Measurements from ENCODE around the gene MIR17HG. TPM values are rescaled to one million over a fixed set of nuclear protein-coding genes. Genes with fewer than 3 reads are reported as not detected.

Gene MIR17HG
- polyA plus RNA-seq, 1 donor from 2014 or later = 0.79 TPM

GRCh38 chr13:91302111-91302510 is 45.4 kb upstream of the MIR17HG start:
- Histone ChIP-seq H3F3A (ENCODE audit: insufficient read depth, low read length, poor library complexity, severe bottlenecking) (no peaks in the 10 kb centered on the region), H3K4me3 (ENCODE audit: low read length) (no peak overlapping the region), H3K9me3 (ENCODE audit: low read length) (no peaks in the 10 kb centered on the region), H3K27ac (ENCODE audit: low read length) (no peak overlapping the region), H3K36me3 (ENCODE audit: insufficient read depth, low read length) (no peaks in the 10 kb centered on the region), H3K27me3 (ENCODE audit: insufficient read depth, low read depth, low read length) (no peaks in the 10 kb centered on the region), H3K79me2 (replicated peaks; ENCODE audit: insufficient read depth, low read length) (no peaks in the 10 kb centered on the region), H3K9ac (ENCODE audit: low read length) (no peak overlapping the region), H4K20me1 (ENCODE audit: insufficient read depth) (no peaks in the 10 kb centered on the region), H3K9me2 (ENCODE audit: insufficient read depth, low read length) (no peaks in the 10 kb centered on the region), H3K4me2 (ENCODE audit: low read length) (no peak overlapping the region), H2AFZ (ENCODE audit: low read depth, low read length) (no peak overlapping the region)
- no peak for TF ChIP-seq CTCF (IDR thresholded peaks at IDR 0.05; ENCODE audit: poor library complexity, severe bottlenecking)
- TF ChIP-seq EP300 (conservative IDR thresholded peaks at IDR 0.05; ENCODE audit: poor library complexity, severe bottlenecking) = no peak
- no peak for TF ChIP-seq REST (IDR thresholded peaks at IDR 0.05; ENCODE audit: borderline replicate concordance)
- no peak for TF ChIP-seq EZH2 (IDR thresholded peaks at IDR 0.05; ENCODE audit: borderline replicate concordance, insufficient read depth, low read length, poor library complexity, severe bottlenecking)
- no peak for TF ChIP-seq RAD21 (conservative IDR thresholded peaks at IDR 0.05)
- TF ChIP-seq POLR2AphosphoS5 (IDR thresholded peaks at IDR 0.05) = no peak
- no peak for TF ChIP-seq TAF1 (IDR thresholded peaks at IDR 0.05; ENCODE audit: low read depth)
- TF ChIP-seq MXI1 (conservative IDR thresholded peaks at IDR 0.05; ENCODE audit: poor library complexity, severe bottlenecking) = no peak
- no peak for TF ChIP-seq SMC3 (conservative IDR thresholded peaks at IDR 0.05; ENCODE audit: poor library complexity)

DNA sequence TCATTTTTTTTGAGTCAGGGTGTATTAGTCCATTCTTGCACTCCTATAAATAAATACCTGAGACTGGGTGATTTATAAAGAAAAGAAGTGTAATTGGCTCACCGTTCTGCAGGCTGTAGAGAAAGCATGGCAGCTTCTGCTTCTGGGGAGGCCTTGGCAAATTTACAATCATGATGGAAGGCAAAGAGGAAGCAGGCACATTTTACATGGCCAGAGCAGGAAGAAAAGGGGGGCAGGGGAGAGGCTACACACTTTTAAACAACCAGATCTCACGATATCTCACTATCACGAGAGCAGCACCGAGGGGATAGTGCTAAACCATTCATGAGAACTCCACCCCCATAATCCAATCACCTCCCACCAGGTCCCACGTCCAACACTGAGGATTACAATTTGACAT is 44.5 kb upstream of the MIR17HG start:
- H2AFZ ChIP-seq (ENCODE audit: low read depth, low read length) = no peak overlapping the region
- H3K27me3 ChIP-seq (ENCODE audit: insufficient read depth, low read depth, low read length) = no peaks in the 10 kb centered on the region
- no peak overlapping the region for H3K4me2 ChIP-seq (ENCODE audit: low read length)
- H3K79me2 ChIP-seq (replicated peaks; ENCODE audit: insufficient read depth, low read length) = no peaks in the 10 kb centered on the region
- no peak overlapping the region for H3K4me3 ChIP-seq (ENCODE audit: low read length)
- no peaks in the 10 kb centered on the region for H3K36me3 ChIP-seq (ENCODE audit: insufficient read depth, low read length)
- H3K9me3 ChIP-seq (ENCODE audit: low read length) = peaks cover 3% of the 10 kb centered on the region
- H3K27ac ChIP-seq (ENCODE audit: low read length) = no peak overlapping the region
- no peaks in the 10 kb centered on the region for H3K9me2 ChIP-seq (ENCODE audit: insufficient read depth, low read length)
- H3F3A ChIP-seq (ENCODE audit: insufficient read depth, low read length, poor library complexity, severe bottlenecking) = no peaks in the 10 kb centered on the region
- H4K20me1 ChIP-seq (ENCODE audit: insufficient read depth) = no peaks in the 10 kb centered on the region
- H3K9ac ChIP-seq (ENCODE audit: low read length) = no peak overlapping the region
- TF ChIP-seq REST (IDR thresholded peaks at IDR 0.05; ENCODE audit: borderline replicate concordance) (no peak), EP300 (conservative IDR thresholded peaks at IDR 0.05; ENCODE audit: poor library complexity, severe bottlenecking) (no peak), RAD21 (conservative IDR thresholded peaks at IDR 0.05) (no peak), TAF1 (IDR thresholded peaks at IDR 0.05; ENCODE audit: low read depth) (no peak), MXI1 (conservative IDR thresholded peaks at IDR 0.05; ENCODE audit: poor library complexity, severe bottlenecking) (no peak), SMC3 (conservative IDR thresholded peaks at IDR 0.05; ENCODE audit: poor library complexity) (no peak), CTCF (IDR thresholded peaks at IDR 0.05; ENCODE audit: poor library complexity, severe bottlenecking) (no peak), POLR2AphosphoS5 (IDR thresholded peaks at IDR 0.05) (no peak)

Measured in neural cell (in vitro differentiated cells).